Parathyroid adenoma (tissue), 2 donors: ENCODE results near the gene DCTD.

Source experiments
- H2AFZ ChIP-seq: fragments of 300-600 bp; sonication (generic); one replicate; pipeline ENCODE4 v1.7.0; 2017; ENCODE audit warnings: antibody characterized with exemption, mild to moderate bottlenecking
- H3K27ac ChIP-seq: fragments of 300-600 bp; sonication (generic); one replicate; pipeline ENCODE4 v1.7.0; 2017
- H3K27me3 ChIP-seq: fragments of 300-600 bp; sonication (generic); one replicate; pipeline ENCODE4 v1.7.0; 2017; ENCODE audit warnings: low read length; ENCODE audit not compliant: control insufficient read depth, insufficient read depth
- H3K36me3 ChIP-seq: fragments of 300-600 bp; sonication (generic); one replicate; pipeline ENCODE4 v1.7.0; 2017; ENCODE audit warnings: low read length; ENCODE audit not compliant: control insufficient read depth, insufficient read depth
- H3K4me1 ChIP-seq: fragments of 300-600 bp; sonication (generic); one replicate; pipeline ENCODE4 v1.7.0; 2017; ENCODE audit warnings: control low read depth
- H3K4me2 ChIP-seq: fragments of 300-600 bp; sonication (generic); one replicate; pipeline ENCODE4 v1.7.0; 2017; ENCODE audit warnings: low read length
- H3K4me3 ChIP-seq: fragments of 300-600 bp; sonication (generic); one replicate; pipeline ENCODE4 v1.7.0; 2017; ENCODE audit warnings: low read depth, low read length
- H3K79me2 ChIP-seq: fragments of 300-600 bp; sonication (generic); one replicate; pipeline ENCODE4 v1.7.0; 2017; ENCODE audit warnings: control low read depth
- H3K9ac ChIP-seq: fragments of 300-600 bp; sonication (generic); one replicate; pipeline ENCODE4 v1.7.0; 2017; ENCODE audit warnings: mild to moderate bottlenecking
- H3K9me3 ChIP-seq: fragments of 300-600 bp; sonication (generic); one replicate; pipeline ENCODE4 v1.7.0; 2017; ENCODE audit warnings: low read length; ENCODE audit not compliant: control insufficient read depth
- TF ChIP-seq, protein P1 (sequence below): fragments of 300-600 bp; sonication (generic); IDR thresholded peaks from one replicate; pipeline ENCODE4 v1.7.0; 2017; ENCODE audit warnings: antibody characterized with exemption, mild to moderate bottlenecking
- donor health status: primary hyperparathyroidism.

Gene DCTD

GRCh38 chr4:182885022-182885737 is 32.0 kb downstream of the DCTD start:
- no peak overlapping the region for H3K27ac ChIP-seq
- TF ChIP-seq, protein P1, sequence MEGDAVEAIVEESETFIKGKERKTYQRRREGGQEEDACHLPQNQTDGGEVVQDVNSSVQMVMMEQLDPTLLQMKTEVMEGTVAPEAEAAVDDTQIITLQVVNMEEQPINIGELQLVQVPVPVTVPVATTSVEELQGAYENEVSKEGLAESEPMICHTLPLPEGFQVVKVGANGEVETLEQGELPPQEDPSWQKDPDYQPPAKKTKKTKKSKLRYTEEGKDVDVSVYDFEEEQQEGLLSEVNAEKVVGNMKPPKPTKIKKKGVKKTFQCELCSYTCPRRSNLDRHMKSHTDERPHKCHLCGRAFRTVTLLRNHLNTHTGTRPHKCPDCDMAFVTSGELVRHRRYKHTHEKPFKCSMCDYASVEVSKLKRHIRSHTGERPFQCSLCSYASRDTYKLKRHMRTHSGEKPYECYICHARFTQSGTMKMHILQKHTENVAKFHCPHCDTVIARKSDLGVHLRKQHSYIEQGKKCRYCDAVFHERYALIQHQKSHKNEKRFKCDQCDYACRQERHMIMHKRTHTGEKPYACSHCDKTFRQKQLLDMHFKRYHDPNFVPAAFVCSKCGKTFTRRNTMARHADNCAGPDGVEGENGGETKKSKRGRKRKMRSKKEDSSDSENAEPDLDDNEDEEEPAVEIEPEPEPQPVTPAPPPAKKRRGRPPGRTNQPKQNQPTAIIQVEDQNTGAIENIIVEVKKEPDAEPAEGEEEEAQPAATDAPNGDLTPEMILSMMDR: no peak

GRCh38 chr4:182884040-182884439 is 33.1 kb downstream of the DCTD start:
- no peak overlapping the region for H3K9ac ChIP-seq
- H3K4me1 ChIP-seq: no peaks in the 10 kb centered on the region
- TF ChIP-seq, protein P1: no peak
- no peaks in the 10 kb centered on the region for H3K36me3 ChIP-seq
- H3K79me2 ChIP-seq: no peaks in the 10 kb centered on the region
- H3K27ac ChIP-seq: no peak overlapping the region
- no peak overlapping the region for H2AFZ ChIP-seq
- no peaks in the 10 kb centered on the region for H3K9me3 ChIP-seq
- H3K27me3 ChIP-seq: no peaks in the 10 kb centered on the region
- no peak overlapping the region for H3K4me3 ChIP-seq
- H3K4me2 ChIP-seq: no peak overlapping the region

More at GRCh38 chr4:182885022-182885737, 32.0 kb downstream of the DCTD start:
- Histone ChIP-seq H3K9ac (no peak overlapping the region), H3K4me3 (no peak overlapping the region), H3K9me3 (no peaks in the 10 kb centered on the region), H3K36me3 (no peaks in the 10 kb centered on the region), H3K4me2 (no peak overlapping the region), H2AFZ (no peak overlapping the region), H3K4me1 (no peaks in the 10 kb centered on the region), H3K79me2 (no peaks in the 10 kb centered on the region), H3K27me3 (no peaks in the 10 kb centered on the region)

- Histone ChIP-seq H3K9ac (no peak overlapping the region), H3K79me2 (no peaks in the 10 kb centered on the region), H3K4me2 (no peak overlapping the region), H2AFZ (no peak overlapping the region), H3K27ac (no peak overlapping the region), H3K36me3 (no peaks in the 10 kb centered on the region), H3K9me3 (no peaks in the 10 kb centered on the region), H3K4me1 (no peaks in the 10 kb centered on the region), H3K4me3 (no peak overlapping the region), H3K27me3 (no peaks in the 10 kb centered on the region)
- TF ChIP-seq, protein P1: no peak
These were observed 33.8 kb downstream of the DCTD start for GRCh38 chr4:182883351-182883750.

DNA sequence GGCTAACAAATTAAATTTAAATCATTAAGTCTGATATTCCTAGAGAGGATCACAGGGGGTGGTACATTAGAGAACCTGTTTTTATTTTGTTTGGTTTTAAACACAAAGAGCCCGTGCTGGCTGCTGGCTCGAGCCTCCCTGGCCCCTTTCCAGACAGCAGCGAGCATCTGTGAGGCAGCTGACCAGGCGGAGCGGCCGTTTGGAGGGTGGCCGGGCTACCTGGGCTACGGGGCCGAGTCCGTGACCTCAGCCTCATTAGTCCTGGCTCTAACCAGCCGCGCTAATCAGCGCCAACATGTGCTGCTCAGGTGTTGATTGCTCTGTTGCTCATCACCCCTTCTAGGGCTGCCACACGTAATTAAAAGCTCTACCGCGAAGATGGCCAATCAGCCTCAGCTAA is 35.3 kb downstream of the DCTD start:
- Histone ChIP-seq H3K4me3 (no peak overlapping the region), H3K9ac (no peak overlapping the region), H3K36me3 (no peaks in the 10 kb centered on the region), H3K4me1 (no peaks in the 10 kb centered on the region), H3K9me3 (no peaks in the 10 kb centered on the region), H3K79me2 (no peaks in the 10 kb centered on the region), H3K4me2 (no peak overlapping the region), H3K27ac (no peak overlapping the region), H3K27me3 (no peaks in the 10 kb centered on the region), H2AFZ (no peak overlapping the region)
- TF ChIP-seq, protein P1: no peak
